NCI-H1436 treated with DMSO at 0.1 percent for 48 hours (cell line): ENCODE data around the gene SNRPN.
"Not testable (repeated sequence)": the region's sequence is repeated elsewhere in the genome, so short reads cannot be mapped to it uniquely, and the experiment has no call there.

Experiments
- DNase-seq: peaks from one replicate; lab custom pipeline; 2025; lab: John Stamatoyannopoulos, UW

Gene SNRPN

GRCh38 chr15:24954783-24955530 lies at the start of gene SNRPN, which contains the start of gene SNURF:
Gene SNRPN (plus strand): TSS chr15:24954987. CDS start chr15:24974454, 19,467 bp downstream.
Gene SNURF (plus strand): TSS chr15:24954987. CDS start chr15:24955049, 62 bp downstream.
- no peak for DNase-seq

- DNase-seq = no peak
Measured at GRCh38 chr15:24916305-24917009, 38.3 kb upstream of the SNRPN start.

- no peak for DNase-seq
Measured at GRCh38 chr15:24917431-24917830, 37.4 kb upstream of the SNRPN start.

- no peak for DNase-seq
Measured at GRCh38 chr15:24919446-24919845, 35.3 kb upstream of the SNRPN start.

GRCh38 chr15:24922781-24923180 lies 32.0 kb upstream of the SNRPN start:
- DNase-seq = not testable (repeated sequence)

GRCh38 chr15:24924153-24924552 lies 30.6 kb upstream of the SNRPN start:
- DNase-seq = no peak

GRCh38 chr15:24924621-24925020 lies 30.2 kb upstream of the SNRPN start:
- no peak for DNase-seq

GRCh38 chr15:24931874-24932732 lies 22.7 kb upstream of the SNRPN start:
- not testable (repeated sequence) for DNase-seq

GRCh38 chr15:24933716-24934115 lies 21.1 kb upstream of the SNRPN start:
- DNase-seq = no peak

- not testable (repeated sequence) for DNase-seq
Measured at GRCh38 chr15:24938224-24938623, 16.6 kb upstream of the SNRPN start.

GRCh38 chr15:24940236-24940635 lies 14.6 kb upstream of the SNRPN start:
- DNase-seq = no peak

- DNase-seq = no peak
Measured at GRCh38 chr15:24943361-24943760, 11.4 kb upstream of the SNRPN start.

GRCh38 chr15:24944954-24945353 lies 9.8 kb upstream of the SNRPN start:
- no peak for DNase-seq

- no peak for DNase-seq
Measured at GRCh38 chr15:24945711-24946110, 9.1 kb upstream of the SNRPN start.

- DNase-seq = no peak
Measured at GRCh38 chr15:24948495-24948894, 6.3 kb upstream of the SNRPN start.

- no peak for DNase-seq
Measured at GRCh38 chr15:24955531-24955921, 739 bp downstream of the SNRPN start.

- DNase-seq = peak; percentile 28
Measured at GRCh38 chr15:24956111-24956838, 1.5 kb downstream of the SNRPN start.

GRCh38 chr15:24957691-24958090 lies 2.9 kb downstream of the SNRPN start:
- DNase-seq = no peak

GRCh38 chr15:24961967-24962366 lies 7.2 kb downstream of the SNRPN start:
- DNase-seq = no peak

- DNase-seq = no peak
Measured at GRCh38 chr15:24962880-24963279, 8.1 kb downstream of the SNRPN start.

- DNase-seq = no peak
Measured at GRCh38 chr15:24966364-24967103, 11.7 kb downstream of the SNRPN start.
